BE2C (cell line): Measurements from ENCODE around the gene CFAP69.

ENCODE experiments used
- DNase-seq: peaks from one replicate; pipeline ENCODE4 v3.0.0-alpha.2; 2020
- H3K27me3 ChIP-seq: fragments of 250-450 bp; sonication (Bioruptor Pico); 2 replicates; pipeline ENCODE4 v1.5.1; 2020; ENCODE audit warnings: mild to moderate bottlenecking
- H3K36me3 ChIP-seq: fragments of 250-450 bp; sonication (Bioruptor Pico); 2 replicates; pipeline ENCODE4 v1.5.1; 2020; ENCODE audit warnings: mild to moderate bottlenecking
- H3K4me1 ChIP-seq: fragments of 250-450 bp; sonication (Bioruptor Pico); 2 replicates; pipeline ENCODE4 v1.5.1; 2020
- H3K4me3 ChIP-seq: 2 replicates; pipeline ENCODE4 v1.5.1; 2011; ENCODE audit warnings: low read depth, low read length
- H3K9me3 ChIP-seq: fragments of 250-450 bp; sonication (Bioruptor Pico); 2 replicates; pipeline ENCODE4 v1.5.1; 2020
- TF ChIP-seq, protein P1 (sequence below): IDR thresholded peaks from 2 replicates; pipeline ENCODE4 v1.5.1; 2012; ENCODE audit warnings: mild to moderate bottlenecking, low read depth, low read length

The CFAP69 gene

DNA sequence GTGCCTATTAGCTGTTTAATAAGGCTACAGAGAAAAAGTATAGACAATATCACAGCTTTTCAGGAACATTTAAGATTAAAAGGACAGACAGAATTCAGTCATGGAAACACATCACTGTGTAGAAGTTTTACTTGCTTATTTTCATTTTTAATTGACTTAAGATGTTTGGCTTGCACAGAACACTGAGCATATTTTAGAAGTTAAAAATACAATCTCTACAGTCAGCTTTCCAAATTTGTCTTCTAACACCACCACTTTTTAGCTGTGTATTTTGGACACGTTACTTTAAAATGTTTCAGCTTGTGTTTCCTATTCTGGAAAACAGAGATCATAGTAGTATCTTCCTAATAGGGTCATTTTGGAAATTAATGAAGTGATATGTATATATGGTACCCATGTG lies 11.8 kb downstream of the CFAP69 start:
- Histone ChIP-seq H3K36me3 (no peaks in the 10 kb centered on the region), H3K4me3 (no peak overlapping the region), H3K9me3 (0 out of 2 replicates have a peak, but pooled peaks cover 3% of the 10 kb centered on the region), H3K27me3 (peaks cover 2% of the 10 kb centered on the region; the same call in 1 of the 2 replicates), H3K4me1 (no peaks in the 10 kb centered on the region)
- DNase-seq: no peak
- TF ChIP-seq, protein P1, sequence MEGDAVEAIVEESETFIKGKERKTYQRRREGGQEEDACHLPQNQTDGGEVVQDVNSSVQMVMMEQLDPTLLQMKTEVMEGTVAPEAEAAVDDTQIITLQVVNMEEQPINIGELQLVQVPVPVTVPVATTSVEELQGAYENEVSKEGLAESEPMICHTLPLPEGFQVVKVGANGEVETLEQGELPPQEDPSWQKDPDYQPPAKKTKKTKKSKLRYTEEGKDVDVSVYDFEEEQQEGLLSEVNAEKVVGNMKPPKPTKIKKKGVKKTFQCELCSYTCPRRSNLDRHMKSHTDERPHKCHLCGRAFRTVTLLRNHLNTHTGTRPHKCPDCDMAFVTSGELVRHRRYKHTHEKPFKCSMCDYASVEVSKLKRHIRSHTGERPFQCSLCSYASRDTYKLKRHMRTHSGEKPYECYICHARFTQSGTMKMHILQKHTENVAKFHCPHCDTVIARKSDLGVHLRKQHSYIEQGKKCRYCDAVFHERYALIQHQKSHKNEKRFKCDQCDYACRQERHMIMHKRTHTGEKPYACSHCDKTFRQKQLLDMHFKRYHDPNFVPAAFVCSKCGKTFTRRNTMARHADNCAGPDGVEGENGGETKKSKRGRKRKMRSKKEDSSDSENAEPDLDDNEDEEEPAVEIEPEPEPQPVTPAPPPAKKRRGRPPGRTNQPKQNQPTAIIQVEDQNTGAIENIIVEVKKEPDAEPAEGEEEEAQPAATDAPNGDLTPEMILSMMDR: no peak

DNA sequence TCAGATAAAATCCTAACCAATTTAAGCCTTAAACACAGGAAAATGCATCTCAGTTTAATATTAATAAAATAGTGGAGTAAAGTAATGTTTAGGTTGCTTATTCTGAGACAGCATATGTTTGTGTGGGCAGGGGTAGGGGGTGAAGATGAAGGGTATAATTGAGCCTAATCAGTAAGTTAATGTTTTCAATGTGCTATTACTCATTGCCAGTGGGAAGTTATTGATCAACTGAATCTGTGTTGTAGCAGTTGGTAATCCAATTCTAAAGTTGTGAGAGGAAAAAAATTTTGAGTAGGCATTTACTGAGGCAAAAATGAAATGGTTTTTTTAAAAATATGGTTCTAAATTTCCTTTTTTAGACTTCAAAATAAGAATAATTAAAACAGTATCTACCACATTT lies 16.5 kb downstream of the CFAP69 start:
- no peaks in the 10 kb centered on the region for H3K36me3 ChIP-seq
- no peaks in the 10 kb centered on the region for H3K4me1 ChIP-seq
- DNase-seq: no peak
- H3K4me3 ChIP-seq: no peak overlapping the region
- H3K9me3 ChIP-seq: no peaks in the 10 kb centered on the region
- H3K27me3 ChIP-seq: peaks cover 7% of the 10 kb centered on the region; the same call in 1 of the 2 replicates
- TF ChIP-seq, protein P1: no peak

DNA sequence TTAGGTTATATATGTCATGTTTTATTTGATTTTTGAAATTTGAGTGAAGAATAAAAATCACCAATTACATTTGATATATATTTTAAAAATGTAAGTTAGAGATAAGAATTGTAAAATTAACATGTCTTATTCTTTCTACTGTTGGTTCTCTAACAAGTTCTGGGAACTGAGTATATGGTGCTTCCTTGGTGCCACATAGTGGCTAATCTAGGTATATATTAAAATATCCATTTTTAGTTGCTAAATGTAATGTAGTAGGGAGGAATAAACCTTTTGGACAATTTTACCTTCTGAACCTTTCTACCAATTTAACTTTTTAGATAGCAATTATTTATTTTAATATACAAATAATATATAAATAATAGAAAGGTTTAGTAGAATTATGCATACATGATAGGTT lies 17.5 kb downstream of the CFAP69 start:
- Histone ChIP-seq H3K27me3 (peaks cover 7% of the 10 kb centered on the region; the same call in 1 of the 2 replicates), H3K4me1 (no peaks in the 10 kb centered on the region), H3K36me3 (no peaks in the 10 kb centered on the region), H3K4me3 (no peak overlapping the region), H3K9me3 (no peaks in the 10 kb centered on the region)
- TF ChIP-seq, protein P1: peak; percentile 40
- DNase-seq: no peak

DNA sequence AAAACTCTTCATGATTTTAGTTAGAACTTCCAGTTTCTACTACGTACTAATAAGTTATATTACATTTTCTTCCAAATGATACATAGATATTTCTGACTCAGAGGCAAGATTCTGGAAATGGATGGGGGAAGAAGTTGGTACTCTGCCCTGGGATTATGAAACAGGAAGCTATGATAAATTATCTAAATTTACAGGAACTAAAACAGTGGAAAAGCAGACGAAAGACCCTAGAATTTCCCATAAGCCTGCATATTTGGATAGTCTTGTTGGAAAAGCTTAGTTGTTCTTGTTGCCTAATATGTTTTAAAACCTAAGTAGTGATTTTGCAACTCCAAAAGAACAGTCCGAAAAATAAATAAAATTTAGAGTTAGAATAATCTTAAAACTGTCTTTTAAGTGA lies 21.8 kb downstream of the CFAP69 start:
- H3K27me3 ChIP-seq: peaks cover 7% of the 10 kb centered on the region; the same call in 1 of the 2 replicates
- TF ChIP-seq, protein P1: no peak
- H3K4me1 ChIP-seq: no peaks in the 10 kb centered on the region
- H3K9me3 ChIP-seq: no peaks in the 10 kb centered on the region
- no peaks in the 10 kb centered on the region for H3K36me3 ChIP-seq
- H3K4me3 ChIP-seq: no peak overlapping the region
- DNase-seq: no peak

DNA sequence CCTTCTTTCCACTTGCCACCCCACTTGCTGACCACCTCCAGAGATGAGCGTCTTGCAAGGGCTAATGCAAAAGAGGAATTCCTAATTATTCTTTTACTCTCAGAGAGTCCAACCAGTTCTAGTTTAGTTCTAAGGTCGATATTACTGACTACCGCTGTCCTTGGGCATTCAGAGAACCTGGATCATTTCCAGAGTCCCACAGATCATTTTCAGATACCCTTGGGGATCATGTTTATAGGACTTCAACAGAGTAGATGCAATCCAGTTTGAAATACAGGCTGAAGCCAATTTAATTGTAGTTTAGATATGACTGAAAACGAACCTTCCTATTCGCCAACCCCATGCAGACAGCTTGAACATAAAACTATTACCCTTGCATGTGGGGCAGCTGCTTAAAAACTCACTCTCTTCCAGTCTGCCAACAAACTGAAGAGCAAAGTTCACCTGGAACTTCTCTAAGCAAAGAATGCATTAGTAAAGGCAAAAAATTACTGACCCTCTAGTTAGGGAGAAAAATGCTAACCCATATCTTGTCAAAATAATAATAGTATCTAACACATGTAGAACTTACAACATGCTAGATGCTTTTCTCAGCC lies 22.4 kb downstream of the CFAP69 start:
- no peak for DNase-seq
- Histone ChIP-seq H3K4me1 (no peaks in the 10 kb centered on the region), H3K4me3 (no peak overlapping the region), H3K9me3 (no peaks in the 10 kb centered on the region), H3K27me3 (peaks cover 7% of the 10 kb centered on the region; the same call in 1 of the 2 replicates), H3K36me3 (no peaks in the 10 kb centered on the region)
- TF ChIP-seq, protein P1: no peak

DNA sequence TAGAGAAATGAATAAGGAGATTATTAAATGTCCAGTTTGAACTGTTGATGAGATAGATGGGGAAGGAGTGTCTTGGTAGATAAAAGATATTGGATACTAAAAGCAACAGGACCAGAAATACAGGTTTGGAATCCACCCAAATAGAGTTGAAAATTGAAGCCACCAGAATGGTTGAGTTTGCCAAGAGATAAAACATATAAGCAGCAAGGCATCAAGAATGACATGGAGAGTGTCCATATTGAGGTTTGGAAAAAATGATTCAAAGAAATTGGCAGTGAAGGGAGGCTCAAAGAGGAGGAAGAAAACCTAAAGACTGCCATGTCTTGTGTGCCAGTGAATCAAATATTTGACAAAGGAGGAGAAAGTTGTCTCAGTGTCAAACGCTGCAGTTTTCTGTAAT lies 24.2 kb downstream of the CFAP69 start:
- DNase-seq: no peak
- Histone ChIP-seq H3K9me3 (no peaks in the 10 kb centered on the region), H3K4me1 (no peaks in the 10 kb centered on the region), H3K27me3 (peaks cover 7% of the 10 kb centered on the region; the same call in 1 of the 2 replicates), H3K36me3 (no peaks in the 10 kb centered on the region), H3K4me3 (no peak overlapping the region)
- TF ChIP-seq, protein P1: no peak
